Activated T-helper 2 cell treated with anti-CD3 and anti-CD28 coated beads, Interferon-gamma antibody, Interleukin-2, Interleukin-4, amounts not matched to agents 10 μg/mL and 5 μg/mL and 100 μg/mL, durations not matched to agents 14 hours and 24 hours and 36 hours (primary cell): ENCODE data around the gene PHF23. TPM values are rescaled to one million over a fixed set of nuclear protein-coding genes. Genes with fewer than 3 reads are reported as not detected.

ENCODE experiments used
- DNase-seq: peaks from one replicate; pipeline ENCODE4 v3.0.0; 2021; ENCODE audit warnings: low spot score
- H3K27ac Mint-ChIP-seq: one replicate; pipeline ENCODE4 v1.8.0; 2021; ENCODE audit warnings: mixed read lengths
- H3K27me3 Mint-ChIP-seq: one replicate; pipeline ENCODE4 v1.8.0; 2021; ENCODE audit warnings: low read depth, mixed read lengths
- H3K36me3 Mint-ChIP-seq: one replicate; pipeline ENCODE4 v1.8.0; 2021; ENCODE audit warnings: low read depth, mixed read lengths
- H3K4me1 Mint-ChIP-seq: one replicate; pipeline ENCODE4 v1.8.0; 2021; ENCODE audit warnings: low read depth, mixed read lengths
- H3K4me3 Mint-ChIP-seq: one replicate; pipeline ENCODE4 v1.8.0; 2021; ENCODE audit warnings: low read depth, mild to moderate bottlenecking, moderate library complexity, mixed read lengths
- H3K9me3 Mint-ChIP-seq: one replicate; pipeline ENCODE4 v1.8.0; 2021; ENCODE audit warnings: mixed read lengths
- intact Hi-C: fragments of 100-400 bp; cut with micrococcal nuclease; formaldehyde crosslinking; loops from one replicate; pipeline ENCODE4 v1.15.1; 2023
- total RNA-seq: library from RNA; stranded (reverse); gene quantifications from 2 replicates; pipeline ENCODE4 v1.2.3, GENCODE V29; 2022

Gene PHF23
- total RNA-seq, 1 donor from 2014 or later = 43.4 TPM

GRCh38 chr17:7219229-7219811, 19.9 kb downstream of the PHF23 start:
- peak overlapping the region; percentile 99 for H3K4me3 Mint-ChIP-seq
- DNase-seq = no peak
- peak overlapping the region; percentile 98 for H3K27ac Mint-ChIP-seq
- no peaks in the 10 kb centered on the region for H3K27me3 Mint-ChIP-seq
- H3K4me1 Mint-ChIP-seq = peaks cover 54% of the 10 kb centered on the region
- intact Hi-C loops = loop anchor here (1.0 kb wide), 1 partner anchor 184 kb away; no protein-coding TSS in a partner anchor
- peaks cover 40% of the 10 kb centered on the region for H3K36me3 Mint-ChIP-seq
- no peaks in the 10 kb centered on the region for H3K9me3 Mint-ChIP-seq

- peak overlapping the region; percentile 99 for H3K4me3 Mint-ChIP-seq
- no peaks in the 10 kb centered on the region for H3K27me3 Mint-ChIP-seq
- peaks cover 60% of the 10 kb centered on the region for H3K4me1 Mint-ChIP-seq
- intact Hi-C loops = loop anchor here (1.0 kb wide), 1 partner anchor 183 kb away; no protein-coding TSS in a partner anchor
- no peaks in the 10 kb centered on the region for H3K9me3 Mint-ChIP-seq
- DNase-seq = no peak
- H3K36me3 Mint-ChIP-seq = peaks cover 34% of the 10 kb centered on the region
- peak overlapping the region; percentile 2 for H3K27ac Mint-ChIP-seq
Observed at GRCh38 chr17:7218758-7219157, 20.5 kb downstream of the PHF23 start.

GRCh38 chr17:7218166-7218565, 21.1 kb downstream of the PHF23 start:
- Mint-ChIP-seq H3K27me3 (peaks cover 5% of the 10 kb centered on the region), H3K4me1 (peaks cover 65% of the 10 kb centered on the region), H3K9me3 (no peaks in the 10 kb centered on the region), H3K4me3 (peak overlapping the region; percentile 26), H3K27ac (peak overlapping the region; percentile 23), H3K36me3 (peaks cover 28% of the 10 kb centered on the region)
- intact Hi-C loops = no loop called here
- DNase-seq = no peak

GRCh38 chr17:7217113-7217987, 21.9 kb downstream of the PHF23 start:
- Mint-ChIP-seq H3K4me1 (peaks cover 65% of the 10 kb centered on the region), H3K9me3 (no peaks in the 10 kb centered on the region), H3K36me3 (peaks cover 22% of the 10 kb centered on the region), H3K27me3 (peaks cover 6% of the 10 kb centered on the region), H3K27ac (peak overlapping the region; percentile 69), H3K4me3 (peak overlapping the region; percentile 60)
- intact Hi-C loops = no loop called here
- no peak for DNase-seq

- Mint-ChIP-seq H3K27ac (peak overlapping the region; percentile 23), H3K4me1 (peaks cover 63% of the 10 kb centered on the region), H3K36me3 (peaks cover 13% of the 10 kb centered on the region), H3K4me3 (peak overlapping the region; percentile 48), H3K9me3 (no peaks in the 10 kb centered on the region), H3K27me3 (peaks cover 12% of the 10 kb centered on the region)
- intact Hi-C loops = no loop called here
- no peak for DNase-seq
Observed at GRCh38 chr17:7216242-7217112, 22.8 kb downstream of the PHF23 start.

GRCh38 chr17:7215652-7216180, 23.5 kb downstream of the PHF23 start:
- H3K27ac Mint-ChIP-seq = peak overlapping the region; percentile 23
- H3K27me3 Mint-ChIP-seq = peaks cover 12% of the 10 kb centered on the region
- H3K36me3 Mint-ChIP-seq = peaks cover 5% of the 10 kb centered on the region
- peaks cover 55% of the 10 kb centered on the region for H3K4me1 Mint-ChIP-seq
- no peak for DNase-seq
- H3K9me3 Mint-ChIP-seq = no peaks in the 10 kb centered on the region
- H3K4me3 Mint-ChIP-seq = peak overlapping the region; percentile 48
- intact Hi-C loops = loop anchor here (2.0 kb wide), 2 partner anchors 91 to 181 kb away; partner anchors contain the start of gene EIF5A

- Mint-ChIP-seq H3K36me3 (no peaks in the 10 kb centered on the region), H3K27me3 (peaks cover 13% of the 10 kb centered on the region), H3K4me1 (peaks cover 50% of the 10 kb centered on the region), H3K4me3 (peak overlapping the region; percentile 85), H3K27ac (peak overlapping the region; percentile 93), H3K9me3 (no peaks in the 10 kb centered on the region)
- DNase-seq = no peak
- intact Hi-C loops = loop anchor here (2.0 kb wide), 2 partner anchors 92 to 180 kb away; partner anchors contain the start of gene EIF5A
Observed at GRCh38 chr17:7215136-7215638, 24.1 kb downstream of the PHF23 start.

- H3K4me3 Mint-ChIP-seq = peak overlapping the region; percentile 85
- H3K4me1 Mint-ChIP-seq = peaks cover 48% of the 10 kb centered on the region
- H3K9me3 Mint-ChIP-seq = no peaks in the 10 kb centered on the region
- H3K27ac Mint-ChIP-seq = peak overlapping the region; percentile 93
- peaks cover 15% of the 10 kb centered on the region for H3K27me3 Mint-ChIP-seq
- no peaks in the 10 kb centered on the region for H3K36me3 Mint-ChIP-seq
- peak; percentile 99 for DNase-seq
- intact Hi-C loops = loop anchor here (1.0 to 2.0 kb wide), 4 partner anchors 9 to 180 kb away; partner anchors contain the start of genes EIF5A and PHF23
Observed at GRCh38 chr17:7214300-7215135, 24.7 kb downstream of the PHF23 start.

- Mint-ChIP-seq H3K4me1 (peaks cover 42% of the 10 kb centered on the region), H3K36me3 (no peaks in the 10 kb centered on the region), H3K9me3 (no peaks in the 10 kb centered on the region), H3K4me3 (peak overlapping the region; percentile 85), H3K27ac (peak overlapping the region; percentile 93), H3K27me3 (peaks cover 15% of the 10 kb centered on the region)
- DNase-seq = peak; percentile 63
- intact Hi-C loops = loop anchor here (1.0 to 2.0 kb wide), 4 partner anchors 9 to 179 kb away; partner anchors contain the start of genes EIF5A and PHF23
Observed at GRCh38 chr17:7213895-7214299, 25.4 kb downstream of the PHF23 start.

GRCh38 chr17:7211491-7212273, 27.6 kb downstream of the PHF23 start:
- Mint-ChIP-seq H3K36me3 (no peaks in the 10 kb centered on the region), H3K4me1 (peaks cover 31% of the 10 kb centered on the region), H3K27ac (no peak overlapping the region), H3K9me3 (no peaks in the 10 kb centered on the region), H3K4me3 (no peak overlapping the region), H3K27me3 (peaks cover 15% of the 10 kb centered on the region)
- intact Hi-C loops = no loop called here
- DNase-seq = no peak
